ENCODE results near the gene RGL3. TPM values are rescaled to one million over a fixed set of nuclear protein-coding genes. Genes with fewer than 3 reads are reported as not detected.

Gene RGL3
- total RNA-seq, 6 experiments from 2014 or later: 6.7 to 26.6 (median 19.7) TPM

DNA sequence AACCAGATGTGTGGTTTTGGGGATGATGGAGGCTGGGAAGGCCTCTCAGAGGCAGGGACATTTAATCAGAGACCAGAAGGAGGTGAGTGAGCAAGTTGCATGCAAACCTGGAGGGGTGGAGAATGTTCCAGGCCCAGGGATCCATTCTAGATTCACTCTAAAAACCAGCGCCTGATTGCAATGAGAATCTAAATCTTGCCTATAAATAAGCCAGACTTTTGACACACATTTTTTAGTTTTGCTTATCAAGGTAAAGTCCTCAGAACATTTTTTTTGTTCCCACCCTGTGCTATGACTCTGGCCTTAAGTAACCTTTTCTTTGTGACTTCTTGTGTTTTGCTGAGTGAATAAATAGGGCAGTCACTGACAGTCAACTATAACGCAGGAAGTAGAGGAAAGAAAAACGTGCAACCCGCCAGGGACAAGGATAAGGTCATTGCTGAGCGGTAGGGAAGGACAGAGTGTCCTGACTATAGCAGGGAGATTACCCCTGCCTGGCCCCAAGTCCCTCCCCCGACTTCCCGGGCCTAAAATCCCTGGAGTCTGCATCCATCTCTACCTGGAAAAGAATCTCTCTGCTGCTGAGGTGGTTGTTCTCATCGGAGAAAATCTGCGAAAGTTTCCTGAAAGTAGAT lies 14.4 kb downstream of the RGL3 start:
- peaks cover 0 to 5% (median 0%) of the 10 kb centered on the region in 4 donors for H3K36me3 ChIP-seq
- peak; percentile 71 to 90 (median 86) for ATAC-seq
- TF ChIP-seq POLR2A (IDR thresholded peaks at IDR 0.05): no peak
- TF ChIP-seq, protein P1, sequence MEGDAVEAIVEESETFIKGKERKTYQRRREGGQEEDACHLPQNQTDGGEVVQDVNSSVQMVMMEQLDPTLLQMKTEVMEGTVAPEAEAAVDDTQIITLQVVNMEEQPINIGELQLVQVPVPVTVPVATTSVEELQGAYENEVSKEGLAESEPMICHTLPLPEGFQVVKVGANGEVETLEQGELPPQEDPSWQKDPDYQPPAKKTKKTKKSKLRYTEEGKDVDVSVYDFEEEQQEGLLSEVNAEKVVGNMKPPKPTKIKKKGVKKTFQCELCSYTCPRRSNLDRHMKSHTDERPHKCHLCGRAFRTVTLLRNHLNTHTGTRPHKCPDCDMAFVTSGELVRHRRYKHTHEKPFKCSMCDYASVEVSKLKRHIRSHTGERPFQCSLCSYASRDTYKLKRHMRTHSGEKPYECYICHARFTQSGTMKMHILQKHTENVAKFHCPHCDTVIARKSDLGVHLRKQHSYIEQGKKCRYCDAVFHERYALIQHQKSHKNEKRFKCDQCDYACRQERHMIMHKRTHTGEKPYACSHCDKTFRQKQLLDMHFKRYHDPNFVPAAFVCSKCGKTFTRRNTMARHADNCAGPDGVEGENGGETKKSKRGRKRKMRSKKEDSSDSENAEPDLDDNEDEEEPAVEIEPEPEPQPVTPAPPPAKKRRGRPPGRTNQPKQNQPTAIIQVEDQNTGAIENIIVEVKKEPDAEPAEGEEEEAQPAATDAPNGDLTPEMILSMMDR (IDR thresholded peaks at IDR 0.05): no peak
- H3K4me1 ChIP-seq: no peaks in the 10 kb centered on the region
- no peaks in the 10 kb centered on the region for H3K27me3 ChIP-seq
- DNase-seq: no peak
- H3K4me3 ChIP-seq: no peak overlapping the region
- WGBS (ENCODE audit: insufficient coverage, low coverage, low lambda C conversion rate, missing lambda C conversion rate): 43% methylated on average over 8 of the region's 9 CpGs
- intact Hi-C loops (cut with DNase I): no loop called here
- H3K9me3 ChIP-seq: no peaks in the 10 kb centered on the region
- peak overlapping the region in 1 of 3 donors; percentile 37 for H3K27ac ChIP-seq

GRCh38 chr19:11401808-11402543 lies 17.1 kb downstream of the RGL3 start:
- Histone ChIP-seq H3K4me1 (no peaks in the 10 kb centered on the region), H3K4me3 (no peak overlapping the region), H3K36me3 (no peaks in the 10 kb centered on the region), H3K27ac (no peak overlapping the region), H3K9me3 (no peaks in the 10 kb centered on the region), H3K27me3 (no peaks in the 10 kb centered on the region)
- ATAC-seq (no peak), DNase-seq (no peak)
- intact Hi-C loops (cut with DNase I): no loop called here
- 69% methylated on average over 3 of the region's 9 CpGs for WGBS (ENCODE audit: insufficient coverage, low coverage, low lambda C conversion rate, missing lambda C conversion rate)
- TF ChIP-seq, protein P1 (IDR thresholded peaks at IDR 0.05): no peak
- no peak for TF ChIP-seq POLR2A (IDR thresholded peaks at IDR 0.05)

DNA sequence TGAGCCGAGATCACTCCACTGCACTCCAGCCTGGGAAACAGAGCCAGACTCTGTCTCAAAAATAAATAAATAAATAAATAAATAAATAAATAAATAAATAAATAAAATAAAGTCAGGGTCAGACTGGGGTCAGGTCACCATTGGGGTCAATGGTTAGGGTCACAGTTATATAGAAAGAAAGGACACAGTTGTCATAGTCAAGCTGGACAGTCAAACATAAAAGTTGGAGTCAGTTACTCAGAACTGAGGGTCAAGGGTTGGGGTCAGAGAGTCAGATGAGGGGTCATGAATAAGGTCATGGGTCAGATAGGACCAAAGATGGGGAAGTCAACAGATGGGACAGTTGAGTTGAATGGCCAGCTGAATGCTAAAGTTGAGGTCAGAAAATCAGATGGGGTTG lies 18.3 kb downstream of the RGL3 start:
- no peak for TF ChIP-seq POLR2A (IDR thresholded peaks at IDR 0.05)
- TF ChIP-seq, protein P1 (IDR thresholded peaks at IDR 0.05): no peak
- no peak for DNase-seq
- H3K36me3 ChIP-seq: no peaks in the 10 kb centered on the region
- ATAC-seq: no peak
- no peaks in the 10 kb centered on the region for H3K9me3 ChIP-seq
- intact Hi-C loops (cut with DNase I): no loop called here
- no peak overlapping the region for H3K27ac ChIP-seq
- no peaks in the 10 kb centered on the region for H3K27me3 ChIP-seq
- no peak overlapping the region for H3K4me3 ChIP-seq
- no peaks in the 10 kb centered on the region for H3K4me1 ChIP-seq
- 75% methylated on average over 1 of the region's 1 CpG for WGBS (ENCODE audit: insufficient coverage, low coverage, low lambda C conversion rate, missing lambda C conversion rate)

GRCh38 chr19:11399667-11400066 lies 19.4 kb downstream of the RGL3 start:
- Histone ChIP-seq H3K36me3 (no peaks in the 10 kb centered on the region), H3K4me1 (no peaks in the 10 kb centered on the region), H3K27me3 (no peaks in the 10 kb centered on the region), H3K9me3 (no peaks in the 10 kb centered on the region), H3K4me3 (no peak overlapping the region), H3K27ac (no peak overlapping the region)
- DNase-seq (no peak), ATAC-seq (peak in 1 of 4 donors; percentile 23)
- intact Hi-C loops (cut with DNase I): no loop called here
- WGBS (ENCODE audit: insufficient coverage, low coverage, low lambda C conversion rate, missing lambda C conversion rate): no CpG with 5 or more reads among the region's 9 CpGs
- TF ChIP-seq, protein P1 (IDR thresholded peaks at IDR 0.05): no peak
- no peak for TF ChIP-seq POLR2A (IDR thresholded peaks at IDR 0.05)

Data from right lobe of liver (tissue), 6 donors.